Body of pancreas (tissue), 4 donors: ENCODE data around the gene ANKRD39.

Experiments used
- CTCF ChIP-seq, 7 experiments: fragments of 450-650 bp in 4 of 7; fragments of 200-600 bp in 3 of 7; sonication (generic) in 3 of 7; IDR thresholded peaks; one replicate each; pipeline ENCODE4 v1.5.1; 2016 to 2019; ENCODE audit warnings: antibody characterized with exemption in 7 of 7
- POLR2A ChIP-seq, 3 donors: fragments of 450-650 bp; IDR thresholded peaks; one replicate each; pipeline ENCODE4 v1.6.1; 2016; ENCODE audit warnings: antibody characterized with exemption in 3 of 3, mild to moderate bottlenecking in 2 of 3

GRCh38 chr2:96799623-96799935 is 58.2 kb downstream of the ANKRD39 start:
- TF ChIP-seq CTCF (IDR thresholded peaks at IDR 0.05): no peak
- TF ChIP-seq POLR2A (IDR thresholded peaks at IDR 0.05): no peak
